Epithelial cell of prostate (primary cell): Measurements from ENCODE around the gene NUDT19.
"Not testable (repeated sequence)": the region's sequence is repeated elsewhere in the genome, so short reads cannot be mapped to it uniquely, and the experiment has no call there.

Experiments
- DNase-seq: peaks from one replicate; pipeline ENCODE4 v3.0.0-alpha.2; 2011; ENCODE audit warnings: low read depth, low spot score
- H3K27ac ChIP-seq: fragments of 450-650 bp; 2 replicates; pipeline ENCODE4 v1.5.1; 2017; ENCODE audit warnings: mild to moderate bottlenecking

Gene NUDT19

DNA sequence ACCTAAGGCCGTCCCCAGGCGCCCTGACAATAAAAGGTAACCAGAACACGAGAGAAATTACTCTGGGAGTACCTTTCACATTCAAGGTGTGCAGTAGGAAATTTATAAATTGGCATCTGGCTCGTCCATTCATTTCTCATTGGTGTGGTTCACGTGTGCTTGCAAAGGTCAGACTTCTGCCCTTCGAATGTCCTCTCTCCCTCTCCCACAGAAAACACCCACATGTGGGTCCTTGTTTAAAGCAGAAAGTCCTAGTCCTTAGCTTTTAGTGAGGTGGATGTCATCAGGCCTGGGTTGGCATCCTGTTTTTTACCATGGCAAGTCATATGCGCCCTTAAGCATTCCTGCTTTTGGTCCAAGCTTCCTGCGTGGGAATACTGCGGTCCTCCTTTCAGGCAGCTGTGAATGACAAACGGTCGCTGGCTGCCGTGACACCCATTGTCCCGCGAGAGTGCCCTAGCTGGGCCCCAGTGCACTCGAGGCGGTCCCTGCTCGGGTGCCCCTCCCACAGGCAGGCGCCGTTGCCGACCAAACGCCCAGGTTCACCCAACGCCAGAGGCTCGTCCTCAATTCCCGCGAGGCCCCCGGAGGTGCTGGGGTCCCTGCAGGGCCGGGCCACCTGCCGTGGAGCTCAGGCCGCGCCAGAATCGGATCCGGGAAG, at the start of gene NUDT19:
NUDT19 (plus strand) TSS at position 531 of the 661 bp plus-strand sequence. CDS start 140 bp downstream, outside the sequence.
- peak within 1 kb of the TSS; percentile 69 for H3K27ac ChIP-seq
- no peak for DNase-seq

DNA sequence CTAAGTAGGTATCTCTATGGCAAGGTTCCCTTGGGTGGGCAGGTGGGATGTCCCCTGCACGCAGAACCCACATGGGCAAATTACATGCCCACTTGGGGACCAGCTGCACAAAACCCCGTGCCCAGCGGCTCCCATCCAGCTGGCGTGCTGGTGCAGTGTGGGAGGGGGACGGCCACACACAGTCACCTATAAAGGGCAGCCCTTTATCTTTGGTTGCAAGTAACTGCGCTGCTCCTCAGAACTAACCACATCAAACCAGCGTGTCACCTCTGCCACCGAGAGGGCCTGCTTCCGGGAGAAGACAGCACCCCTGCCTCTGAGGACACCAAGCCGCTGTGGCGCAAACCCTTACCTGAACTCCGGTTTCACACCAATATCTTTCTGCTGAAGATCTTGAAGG, 48.9 kb upstream of the NUDT19 start:
- H3K27ac ChIP-seq, result no peak overlapping the region
- no peak for DNase-seq

DNA sequence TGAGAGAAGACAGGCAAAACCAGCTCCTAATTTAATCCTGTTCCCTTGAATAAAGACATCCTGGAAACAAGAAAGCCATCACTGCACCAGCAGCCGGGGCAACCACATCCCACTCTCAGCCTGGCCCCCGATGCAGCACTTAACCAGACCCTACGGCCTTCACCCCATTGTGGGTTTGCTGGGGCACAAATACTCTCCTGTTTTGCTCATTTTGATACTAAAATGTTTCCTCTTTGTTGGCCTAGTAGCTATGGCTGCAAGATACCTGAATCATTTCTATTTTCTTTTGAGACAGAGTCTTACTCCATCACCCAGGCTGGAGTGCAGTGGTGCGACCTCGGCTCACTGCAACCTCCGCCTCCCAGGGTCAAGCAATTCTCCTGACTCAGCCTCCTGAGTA, 45.1 kb upstream of the NUDT19 start:
- DNase-seq, result no peak
- no peak overlapping the region for H3K27ac ChIP-seq

- no peak for DNase-seq
- H3K27ac ChIP-seq, result no peak overlapping the region
These were observed 44.3 kb upstream of the NUDT19 start for GRCh38 chr19:32647361-32647760.

DNA sequence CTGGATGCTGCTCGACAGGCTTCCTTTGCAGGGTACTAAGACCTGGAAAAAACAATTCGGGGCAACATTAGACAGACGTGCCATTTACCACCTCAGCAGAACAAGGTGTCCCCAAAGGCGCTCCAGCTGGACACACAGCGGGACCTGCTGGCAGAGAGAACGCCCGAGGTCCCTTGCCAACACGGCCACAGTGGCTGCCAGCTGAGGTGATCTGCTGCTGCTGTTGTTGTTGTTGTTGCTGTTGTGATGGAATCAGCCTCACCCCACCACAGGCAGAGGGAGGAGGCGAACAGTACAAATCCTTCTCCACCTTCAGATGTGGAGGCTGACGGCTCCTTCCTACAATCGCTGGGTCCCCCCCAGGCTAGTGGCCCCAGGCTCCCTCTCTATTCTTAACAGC, 41.9 kb upstream of the NUDT19 start:
- H3K27ac ChIP-seq, result no peak overlapping the region
- no peak for DNase-seq

DNA sequence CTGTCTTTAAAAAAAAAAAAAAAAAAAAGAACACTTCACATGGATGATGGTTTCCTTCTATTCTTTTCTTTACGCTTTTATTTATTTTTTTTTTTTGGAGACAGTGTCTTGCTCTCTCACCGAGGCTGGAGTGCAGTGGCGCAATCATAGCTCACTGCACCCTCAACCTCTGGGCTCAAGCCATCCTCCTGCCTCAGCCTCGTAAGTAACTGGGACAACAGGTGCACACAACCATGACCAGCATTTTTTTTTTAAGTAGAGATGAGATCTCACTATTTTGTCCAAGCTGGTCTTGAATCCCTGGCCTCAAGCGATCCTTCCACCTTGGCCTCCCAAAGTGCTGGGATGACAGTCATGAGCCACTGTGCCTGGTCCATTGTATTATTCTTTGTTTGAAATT, 41.0 kb upstream of the NUDT19 start:
- no peak overlapping the region for H3K27ac ChIP-seq
- DNase-seq, result no peak

GRCh38 chr19:32651729-32652140, 39.9 kb upstream of the NUDT19 start:
- no peak for DNase-seq

DNA sequence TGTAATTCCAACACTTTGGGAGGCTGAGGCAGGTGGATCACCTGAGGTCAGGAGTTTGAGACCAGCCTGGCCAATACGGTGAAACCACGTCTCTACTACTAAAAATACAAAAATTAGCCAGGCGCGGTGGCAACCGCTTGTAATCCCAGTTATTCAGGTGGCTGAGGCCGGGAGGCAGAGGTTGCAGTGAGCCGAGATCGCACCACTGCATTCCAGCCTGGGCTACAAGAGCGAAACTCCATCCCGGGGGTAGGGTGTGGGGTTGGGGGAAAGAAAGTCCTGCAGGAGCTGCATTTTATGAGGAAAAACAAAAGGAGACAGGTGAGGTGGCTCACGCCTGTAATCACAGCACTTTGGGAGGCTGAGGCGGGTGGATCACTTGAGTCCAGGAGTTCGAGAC, 39.3 kb upstream of the NUDT19 start:
- not testable (repeated sequence) for H3K27ac ChIP-seq

More at GRCh38 chr19:32651729-32652140, 39.9 kb upstream of the NUDT19 start:
- H3K27ac ChIP-seq, result no peak overlapping the region

GRCh38 chr19:32652894-32653598, 38.6 kb upstream of the NUDT19 start:
- no peak overlapping the region for H3K27ac ChIP-seq
- no peak for DNase-seq

More for the DNA sequence above, 39.3 kb upstream of the NUDT19 start:
- not testable (repeated sequence) for DNase-seq

DNA sequence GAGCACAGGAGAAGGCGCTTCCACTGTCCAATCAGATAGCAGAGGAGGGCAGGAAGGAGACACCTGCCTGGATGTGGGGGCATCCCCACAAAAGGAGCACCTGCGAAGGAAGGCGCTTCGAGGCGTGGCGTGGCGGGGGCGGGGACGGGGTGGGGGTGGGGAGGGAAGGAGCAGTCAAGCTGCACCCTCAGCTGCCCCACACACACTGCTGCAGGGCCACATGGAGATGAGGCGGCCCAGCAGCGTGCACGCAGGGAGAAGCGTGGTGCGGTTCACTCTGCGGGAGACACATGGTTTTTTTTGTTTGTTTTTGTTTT, 38.1 kb upstream of the NUDT19 start:
- no peak for DNase-seq
- no peak overlapping the region for H3K27ac ChIP-seq

- not testable (repeated sequence) for H3K27ac ChIP-seq, DNase-seq
These were observed 35.2 kb upstream of the NUDT19 start for GRCh38 chr19:32656379-32656778.

DNA sequence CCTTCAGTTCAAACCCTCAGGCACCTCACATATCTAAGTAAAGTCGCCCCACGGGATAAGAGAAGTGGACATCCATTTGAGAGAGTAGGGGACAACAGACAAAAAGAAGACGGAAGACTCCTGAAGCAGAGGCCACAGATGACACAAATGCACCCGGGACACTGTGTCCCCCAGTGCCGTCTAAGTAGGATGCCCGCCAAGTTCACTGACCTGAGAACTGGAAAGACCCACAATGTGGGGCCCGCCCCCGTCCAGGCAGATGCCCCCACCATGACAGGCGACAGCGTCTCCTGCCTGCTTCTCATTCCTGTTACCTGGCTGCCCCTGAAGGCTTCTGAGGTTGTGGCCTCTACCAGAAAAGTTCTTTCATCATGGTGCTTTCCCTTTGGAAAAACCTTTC, 33.5 kb upstream of the NUDT19 start:
- H3K27ac ChIP-seq, result no peak overlapping the region

GRCh38 chr19:32658527-32658926, 33.1 kb upstream of the NUDT19 start:
- no peak for DNase-seq
- H3K27ac ChIP-seq, result no peak overlapping the region

More for the DNA sequence above, 33.5 kb upstream of the NUDT19 start:
- no peak for DNase-seq

- DNase-seq, result no peak
- no peak overlapping the region for H3K27ac ChIP-seq
These were observed 30.3 kb upstream of the NUDT19 start for GRCh38 chr19:32661318-32661717.

DNA sequence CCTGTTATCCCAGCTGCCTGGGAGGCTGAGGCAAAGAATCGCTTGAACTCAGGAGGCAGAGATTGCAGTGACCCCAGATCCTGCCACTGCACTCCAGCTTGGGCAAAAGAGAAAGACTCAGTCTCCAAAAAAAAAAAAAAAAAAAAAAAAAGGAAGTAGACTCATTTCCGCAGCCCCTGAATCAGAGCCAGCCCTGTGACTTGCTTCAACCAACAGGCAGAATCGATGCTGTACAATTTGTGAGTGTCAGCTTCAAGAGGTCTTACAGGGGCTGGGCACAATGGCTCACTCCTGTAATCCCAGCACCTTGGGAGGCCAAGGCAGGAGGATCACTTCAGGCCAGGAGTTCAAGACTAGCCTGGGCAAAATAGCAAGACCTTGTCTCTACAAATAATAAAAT, 29.4 kb upstream of the NUDT19 start:
- H3K27ac ChIP-seq, result no peak overlapping the region
- DNase-seq, result no peak

DNA sequence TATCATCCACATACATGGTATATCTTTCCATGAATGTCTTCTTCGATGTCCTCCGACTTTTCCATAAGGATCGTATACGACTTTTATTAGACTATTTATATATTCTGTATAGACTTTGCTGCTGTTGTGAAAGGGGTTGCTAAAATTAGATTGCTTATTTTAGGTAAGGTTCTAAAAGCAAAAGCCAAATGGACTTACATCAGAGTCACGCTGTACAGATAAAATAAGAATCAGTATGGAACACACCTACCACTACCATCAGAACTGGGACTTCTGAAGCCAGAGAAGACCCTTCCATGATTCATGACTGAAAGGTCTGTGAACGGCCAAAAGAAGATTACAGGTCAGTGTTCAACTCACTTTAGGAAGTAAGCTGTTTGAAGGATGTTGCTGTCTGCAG, 25.5 kb upstream of the NUDT19 start:
- no peak overlapping the region for H3K27ac ChIP-seq
- DNase-seq, result no peak

- DNase-seq, result no peak
- no peak overlapping the region for H3K27ac ChIP-seq
These were observed 22.3 kb upstream of the NUDT19 start for GRCh38 chr19:32669310-32669709.

DNA sequence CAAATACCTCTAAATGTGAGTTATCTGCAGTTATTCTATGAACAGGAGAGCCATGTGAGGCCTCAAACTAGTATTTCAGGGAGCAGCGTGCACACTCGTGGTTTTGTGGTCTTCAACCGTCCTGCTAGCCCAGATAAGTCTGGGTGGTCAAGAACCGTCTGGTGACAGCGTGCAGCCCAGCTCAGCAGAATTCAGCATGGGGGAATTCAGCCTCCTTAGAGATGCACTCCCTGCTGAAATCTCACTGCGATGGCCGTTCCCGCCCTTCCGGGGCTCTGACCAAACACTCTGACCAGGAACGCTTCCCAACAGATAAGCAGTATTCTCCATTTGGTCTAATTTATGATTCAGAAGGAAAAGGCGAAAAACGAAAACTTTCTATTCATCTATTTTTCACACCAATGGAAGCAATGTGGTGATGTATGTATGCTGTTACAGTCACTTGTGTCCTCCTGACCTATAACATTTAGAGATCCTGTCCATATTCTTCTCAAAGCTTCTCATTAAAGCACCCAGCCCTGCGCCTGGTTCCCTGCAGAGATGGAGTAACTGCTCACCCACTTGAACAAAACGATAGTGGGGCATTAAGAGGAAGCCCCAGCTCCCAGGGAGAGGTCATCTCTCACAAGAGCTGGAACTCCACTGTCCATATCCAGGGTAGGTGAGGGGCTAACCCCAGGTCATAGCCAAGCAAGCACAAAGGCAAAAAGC, 19.6 kb upstream of the NUDT19 start:
- no peak overlapping the region for H3K27ac ChIP-seq
- DNase-seq, result no peak

DNA sequence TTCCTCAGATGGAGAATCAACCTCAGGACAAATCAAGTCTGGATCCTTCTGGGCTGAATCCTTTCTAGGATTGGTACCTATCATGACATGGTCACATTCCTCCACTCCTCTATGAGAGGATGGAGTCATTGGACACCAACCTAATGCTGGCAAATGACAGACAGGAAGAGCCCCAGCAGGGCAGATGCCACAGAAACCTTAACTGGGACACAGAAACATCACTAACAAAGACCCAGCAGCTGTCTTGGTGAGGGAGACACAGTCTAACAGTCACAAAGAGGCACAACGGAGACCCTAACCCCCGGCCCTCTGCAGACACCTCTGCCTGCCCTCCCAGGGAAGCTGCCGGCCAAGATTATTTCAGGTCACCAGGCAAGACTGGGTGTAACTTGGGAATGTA, 18.8 kb upstream of the NUDT19 start:
- no peak for DNase-seq
- H3K27ac ChIP-seq, result no peak overlapping the region

DNA sequence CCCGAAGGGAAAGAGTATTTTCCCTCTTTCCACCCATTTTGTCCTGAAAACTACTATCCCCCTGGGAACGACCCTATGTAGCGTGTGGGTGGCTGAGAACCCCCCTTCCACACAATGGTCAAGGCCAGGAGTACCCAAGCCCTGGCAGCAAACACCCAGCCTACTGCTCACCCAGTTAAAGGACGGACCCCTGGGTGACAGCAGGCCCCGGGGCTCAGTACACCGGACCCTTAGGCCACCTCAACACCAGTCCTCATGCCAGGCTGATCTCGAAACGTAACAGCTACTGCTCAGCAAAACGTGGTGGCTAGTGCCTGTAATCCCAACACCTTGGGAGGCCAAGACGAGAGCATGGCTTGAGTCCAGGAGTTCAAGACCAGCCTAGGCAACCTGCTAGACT, 18.0 kb upstream of the NUDT19 start:
- no peak for DNase-seq
- no peak overlapping the region for H3K27ac ChIP-seq

GRCh38 chr19:32674153-32674930, 17.3 kb upstream of the NUDT19 start:
- no peak for DNase-seq
- H3K27ac ChIP-seq, result peak overlapping the region; percentile 47
